Activated T-cell treated with anti-CD3 and anti-CD28 coated beads for 48 hours (primary cell): ENCODE results near the gene NEK5.
"Not testable (repeated sequence)": the region's sequence is repeated elsewhere in the genome, so short reads cannot be mapped to it uniquely, and the experiment has no call there.

ENCODE experiments used
- DNase-seq: peaks from one replicate; pipeline ENCODE4 v3.0.0-alpha.2; 2020; ENCODE audit warnings: low read depth

NEK5 gene, protein sequence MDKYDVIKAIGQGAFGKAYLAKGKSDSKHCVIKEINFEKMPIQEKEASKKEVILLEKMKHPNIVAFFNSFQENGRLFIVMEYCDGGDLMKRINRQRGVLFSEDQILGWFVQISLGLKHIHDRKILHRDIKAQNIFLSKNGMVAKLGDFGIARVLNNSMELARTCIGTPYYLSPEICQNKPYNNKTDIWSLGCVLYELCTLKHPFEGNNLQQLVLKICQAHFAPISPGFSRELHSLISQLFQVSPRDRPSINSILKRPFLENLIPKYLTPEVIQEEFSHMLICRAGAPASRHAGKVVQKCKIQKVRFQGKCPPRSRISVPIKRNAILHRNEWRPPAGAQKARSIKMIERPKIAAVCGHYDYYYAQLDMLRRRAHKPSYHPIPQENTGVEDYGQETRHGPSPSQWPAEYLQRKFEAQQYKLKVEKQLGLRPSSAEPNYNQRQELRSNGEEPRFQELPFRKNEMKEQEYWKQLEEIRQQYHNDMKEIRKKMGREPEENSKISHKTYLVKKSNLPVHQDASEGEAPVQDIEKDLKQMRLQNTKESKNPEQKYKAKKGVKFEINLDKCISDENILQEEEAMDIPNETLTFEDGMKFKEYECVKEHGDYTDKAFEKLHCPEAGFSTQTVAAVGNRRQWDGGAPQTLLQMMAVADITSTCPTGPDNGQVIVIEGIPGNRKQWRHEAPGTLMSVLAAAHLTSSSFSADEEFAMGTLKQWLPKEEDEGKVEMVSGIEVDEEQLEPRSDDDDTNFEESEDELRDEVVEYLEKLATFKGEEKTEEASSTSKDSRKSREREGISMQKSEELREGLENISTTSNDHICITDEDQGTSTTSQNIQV

DNA sequence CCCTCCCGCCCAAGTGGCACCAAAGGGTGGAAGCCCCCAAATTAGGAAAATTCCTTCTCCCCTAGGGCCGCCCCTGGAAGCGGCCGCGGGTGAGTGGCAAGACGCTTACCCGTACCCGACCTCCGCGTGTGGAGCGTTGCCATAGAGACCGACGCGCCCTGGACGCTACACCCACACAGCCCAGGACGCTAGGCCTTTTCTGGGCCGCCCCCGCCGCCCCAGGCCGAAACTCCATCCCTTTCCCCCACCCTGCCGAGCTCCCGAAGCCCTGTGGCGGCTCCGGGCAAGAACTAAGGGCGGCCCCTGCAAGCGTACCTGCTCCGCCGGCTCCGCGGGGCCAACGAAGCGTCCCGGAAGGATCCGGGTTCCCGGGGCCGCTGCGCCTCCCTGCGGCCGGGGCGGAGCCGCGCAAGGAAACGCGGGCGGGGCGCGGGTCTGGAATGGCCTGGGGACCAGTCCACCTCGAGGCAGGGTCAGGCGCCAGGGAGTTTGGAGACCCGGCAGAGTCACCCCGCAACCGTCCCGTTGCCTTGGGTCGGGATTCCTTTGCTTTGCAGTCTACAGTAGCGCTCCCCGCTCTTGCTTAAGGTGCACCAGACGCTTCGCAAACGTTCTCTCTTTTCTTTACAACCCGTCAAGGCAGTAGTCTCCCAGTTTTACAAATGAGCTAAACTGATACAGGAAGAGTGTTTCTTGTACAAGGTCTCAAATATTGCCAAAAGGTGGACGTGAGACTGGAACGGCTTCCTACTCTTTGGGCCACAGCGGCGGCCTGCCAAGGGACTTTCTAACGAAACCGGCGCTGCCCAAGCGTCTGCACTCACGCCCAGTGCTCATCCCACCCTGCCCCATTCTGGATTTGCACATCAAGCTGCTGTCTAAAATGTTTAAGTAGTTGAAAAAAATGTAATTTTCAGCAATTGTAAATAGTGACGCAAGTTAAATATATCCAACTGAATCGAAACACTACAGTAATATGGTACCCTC, at the start of gene NEK5:
Gene NEK5 (minus strand): TSS at position 360 of the 987 bp plus-strand sequence. CDS start 1,591 bp downstream, outside the sequence.
- peak; percentile 56 for DNase-seq

DNA sequence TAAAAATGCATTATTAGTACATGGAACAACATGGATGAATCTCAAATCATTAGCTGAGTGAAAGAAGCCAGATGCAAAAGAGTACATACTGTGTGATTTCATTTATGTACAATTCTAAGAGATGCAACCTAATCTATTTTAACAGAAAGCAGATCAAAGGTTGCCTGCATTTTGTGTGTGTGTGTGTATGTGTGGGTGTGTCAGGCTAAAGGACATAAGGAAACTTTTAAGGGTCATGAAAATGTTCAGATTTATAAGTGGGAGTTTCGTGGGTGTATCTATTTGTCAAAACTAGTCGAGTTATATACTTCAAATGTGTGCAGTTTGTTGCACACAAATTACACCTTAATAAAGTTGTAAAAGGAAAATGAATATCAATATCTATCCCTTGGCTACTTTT, 48.4 kb upstream of the NEK5 start:
- DNase-seq = no peak

DNA sequence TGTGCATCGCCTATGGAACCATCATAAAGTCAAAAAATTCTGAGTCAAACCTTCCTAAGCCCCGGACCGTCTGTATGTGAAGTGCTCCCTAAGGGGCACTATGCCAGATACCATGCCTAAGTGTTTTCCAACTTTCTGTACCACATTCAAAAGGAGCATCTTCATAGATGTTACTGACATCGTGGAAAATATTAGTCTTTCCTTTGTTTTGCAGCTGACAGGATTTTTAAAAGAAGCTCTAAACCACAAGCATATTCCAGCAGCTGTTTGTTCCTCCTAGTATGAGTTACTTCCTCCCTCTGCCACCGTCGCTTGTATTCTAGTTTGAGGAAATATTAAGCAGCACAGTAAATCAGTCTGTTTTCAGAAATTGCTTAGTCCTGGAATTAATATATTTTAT, 45.1 kb upstream of the NEK5 start:
- not testable (repeated sequence) for DNase-seq

DNA sequence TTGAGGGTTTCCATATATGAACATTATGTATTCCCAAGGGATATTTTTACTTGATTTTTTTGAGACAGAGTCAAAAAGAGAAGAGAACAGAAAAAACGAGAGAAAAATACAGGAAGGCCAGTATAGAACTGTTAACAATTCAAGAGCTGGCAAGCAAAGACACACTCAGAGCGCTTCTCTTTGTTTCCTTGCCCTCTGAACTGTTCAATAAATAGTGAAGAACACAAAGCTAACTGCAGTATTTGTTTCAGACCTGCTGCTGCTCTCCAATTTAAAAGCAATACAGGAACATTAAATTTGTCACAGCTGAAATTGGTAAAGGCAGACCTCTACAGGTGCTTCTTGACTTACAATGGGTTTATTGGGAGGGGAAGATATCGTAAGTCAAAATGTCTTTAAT, 44.5 kb upstream of the NEK5 start:
- no peak for DNase-seq

DNA sequence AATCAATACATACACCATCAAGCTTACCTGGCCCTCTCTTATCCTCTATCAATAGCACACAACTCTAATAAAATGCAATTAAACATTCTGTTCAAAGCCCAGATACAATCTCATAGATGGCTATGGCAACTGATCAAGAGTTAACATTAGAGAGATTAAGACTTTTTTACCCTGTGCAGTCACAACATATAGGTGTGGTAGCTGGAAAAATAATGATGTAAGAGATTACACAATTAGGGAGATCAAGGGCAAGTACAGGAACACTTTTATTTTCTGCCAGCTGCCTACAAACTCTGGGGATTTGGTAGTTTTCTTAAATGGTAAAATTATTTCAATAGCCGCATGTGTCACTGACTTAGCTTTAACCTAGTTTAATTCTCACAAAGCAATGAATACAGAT, 42.8 kb upstream of the NEK5 start:
- DNase-seq = not testable (repeated sequence)

DNA sequence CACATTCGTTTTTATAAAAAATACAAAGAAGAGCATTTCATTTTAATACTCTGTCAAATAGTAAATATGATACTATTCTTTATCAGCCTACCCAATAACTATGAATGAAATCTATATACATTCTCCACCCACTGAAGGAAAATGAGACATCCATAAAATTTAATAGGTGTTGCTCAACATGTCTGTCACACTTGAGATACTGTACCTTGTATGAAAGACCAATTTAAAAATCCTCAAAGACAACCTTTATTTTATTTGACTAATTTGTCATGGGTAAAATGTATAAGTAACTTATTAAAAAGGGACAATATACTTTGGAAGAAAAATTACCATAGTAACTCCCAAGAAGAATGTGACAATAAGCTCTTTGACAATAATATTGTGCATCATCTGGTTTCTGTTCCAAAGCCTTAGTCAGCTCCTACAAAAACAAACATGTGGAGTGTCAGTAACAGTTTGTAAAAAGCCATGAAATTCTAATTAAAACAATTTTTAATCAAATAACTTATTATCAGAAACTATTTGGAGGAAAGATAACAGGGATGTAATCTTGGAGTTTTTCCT, 42.0 kb upstream of the NEK5 start:
- DNase-seq = not testable (repeated sequence)

DNA sequence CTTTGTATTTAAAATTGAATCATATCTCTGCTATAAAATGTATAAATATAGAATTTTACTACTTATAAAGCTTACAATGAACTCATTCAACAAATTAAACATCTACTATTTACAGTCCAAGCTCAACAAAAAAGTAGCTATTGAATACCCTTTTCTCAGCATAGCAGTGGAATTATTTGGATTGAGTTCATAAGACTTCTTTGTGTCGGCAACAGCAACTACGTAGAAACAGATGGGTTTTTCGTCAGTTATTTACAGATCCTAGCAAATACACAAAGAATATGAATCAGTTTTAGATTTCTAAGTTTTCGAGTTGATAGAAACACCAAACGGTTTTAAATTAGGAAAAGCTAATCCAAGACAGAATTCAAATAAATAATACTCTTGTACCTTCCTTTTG, 41.0 kb upstream of the NEK5 start:
- no peak for DNase-seq

DNA sequence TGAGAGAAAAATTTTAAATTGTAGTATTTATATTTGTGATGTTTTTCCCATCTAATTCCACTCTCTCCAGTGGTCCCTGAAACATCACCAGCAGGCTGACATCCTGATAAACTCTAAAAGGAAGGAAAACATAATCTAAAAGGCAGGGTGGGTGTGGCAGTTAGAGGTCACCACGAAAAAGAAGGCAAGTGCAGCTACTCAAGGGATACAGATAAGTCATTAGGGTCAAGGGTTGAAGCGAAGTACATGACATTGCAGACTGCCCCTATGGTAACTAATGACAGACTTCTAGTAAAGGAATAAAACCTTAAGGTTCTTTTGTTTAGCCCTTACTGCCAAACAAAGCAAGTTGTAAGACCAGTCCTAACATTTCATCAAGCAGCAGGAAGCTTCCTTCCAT, 36.5 kb upstream of the NEK5 start:
- DNase-seq = no peak

DNA sequence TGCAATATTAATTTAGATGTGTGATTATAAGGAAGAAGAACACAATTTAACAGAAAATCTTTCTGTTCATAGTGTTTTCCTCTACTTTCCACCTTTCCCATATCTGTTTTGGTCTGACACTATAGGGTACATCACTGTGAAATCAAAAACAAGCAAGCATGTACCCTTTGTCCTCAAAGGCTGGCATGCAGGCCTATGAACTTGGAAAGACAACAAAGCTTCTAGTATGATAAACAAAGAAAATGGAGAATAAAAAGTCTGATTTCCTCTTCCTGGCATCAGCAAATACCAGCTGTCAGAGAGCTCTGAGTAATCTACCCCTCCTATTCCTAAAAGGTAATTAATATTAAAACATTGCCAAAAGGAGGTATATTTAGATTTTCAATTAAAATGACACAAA, 36.1 kb upstream of the NEK5 start:
- DNase-seq = no peak

DNA sequence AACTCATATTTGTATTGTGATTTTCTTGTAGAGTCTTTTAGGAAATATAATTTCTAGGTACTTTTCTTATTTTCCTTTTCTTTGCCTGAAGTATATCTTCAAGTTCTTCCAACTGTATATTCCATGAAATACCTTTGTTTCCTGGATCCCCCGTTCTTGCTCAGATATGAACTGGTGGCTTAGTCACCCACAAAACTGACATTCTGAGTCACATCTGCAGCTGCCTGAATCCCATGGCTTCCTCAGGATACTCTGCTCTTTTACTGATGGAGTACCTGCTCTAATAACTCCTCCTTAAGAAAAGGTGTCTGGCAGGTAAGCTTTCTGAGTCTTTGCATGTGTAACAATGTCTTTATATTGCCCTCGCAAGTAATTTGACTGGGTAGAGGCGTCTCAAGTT, 35.0 kb upstream of the NEK5 start:
- DNase-seq = not testable (repeated sequence)

DNA sequence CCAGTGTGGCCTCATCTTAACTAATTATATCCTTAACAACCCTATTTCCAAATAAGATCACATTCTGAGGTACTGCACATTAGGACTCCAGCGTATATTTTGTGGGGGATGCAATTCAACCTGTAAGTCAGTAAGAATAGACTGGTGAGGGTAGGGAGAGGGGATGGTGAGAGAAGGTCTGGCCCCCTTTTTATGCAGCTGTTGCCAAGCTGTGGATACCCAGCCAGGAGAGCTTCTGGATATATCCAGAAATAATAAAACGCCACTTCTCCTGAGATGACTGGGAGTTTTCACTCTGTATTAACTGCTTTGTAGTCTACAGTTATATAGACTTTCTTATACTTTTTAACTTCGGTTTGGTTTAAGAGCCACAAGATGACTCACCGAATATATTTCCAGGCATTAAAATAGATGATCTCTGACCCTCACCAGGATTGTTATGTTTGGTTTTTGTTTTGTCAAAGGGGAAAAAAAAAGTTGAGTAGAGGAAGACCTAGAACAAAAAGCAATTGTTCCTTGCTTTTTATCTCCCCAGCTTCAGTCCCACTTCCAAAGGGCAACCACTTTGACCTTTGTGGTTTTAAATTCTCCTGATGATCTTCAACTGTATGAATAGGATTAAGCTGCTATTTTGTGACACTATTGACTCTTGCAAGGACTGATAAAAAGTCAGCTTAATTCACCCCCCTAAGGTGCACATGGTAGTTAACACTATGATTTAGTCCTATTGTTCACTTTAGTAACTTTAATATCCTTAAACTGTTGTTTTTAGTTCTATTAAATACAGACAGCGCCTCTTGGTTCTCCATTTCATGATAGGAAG, 33.6 kb upstream of the NEK5 start:
- no peak for DNase-seq

DNA sequence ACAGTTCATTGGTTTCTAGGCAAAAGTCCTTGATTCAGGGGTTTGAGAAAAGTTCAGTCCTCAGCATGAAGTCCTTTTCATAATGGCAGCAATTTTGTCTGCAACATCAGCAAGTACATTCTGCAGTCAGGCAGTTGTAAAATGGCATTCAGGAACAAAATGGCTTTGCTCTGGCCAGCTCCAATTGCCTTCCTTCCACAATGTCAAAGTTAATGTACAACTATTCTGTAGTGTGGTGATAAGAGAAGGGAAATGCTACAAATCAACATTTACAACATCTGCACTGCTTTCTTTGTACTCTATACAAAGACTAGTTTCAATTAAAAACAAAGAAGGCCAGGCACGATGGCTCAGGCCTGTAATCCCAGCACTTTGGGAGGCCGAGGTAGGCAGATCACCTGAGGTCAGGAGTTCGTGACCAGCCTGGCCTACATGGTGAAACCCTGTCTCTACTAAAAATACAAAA, 32.3 kb upstream of the NEK5 start:
- no peak for DNase-seq

DNA sequence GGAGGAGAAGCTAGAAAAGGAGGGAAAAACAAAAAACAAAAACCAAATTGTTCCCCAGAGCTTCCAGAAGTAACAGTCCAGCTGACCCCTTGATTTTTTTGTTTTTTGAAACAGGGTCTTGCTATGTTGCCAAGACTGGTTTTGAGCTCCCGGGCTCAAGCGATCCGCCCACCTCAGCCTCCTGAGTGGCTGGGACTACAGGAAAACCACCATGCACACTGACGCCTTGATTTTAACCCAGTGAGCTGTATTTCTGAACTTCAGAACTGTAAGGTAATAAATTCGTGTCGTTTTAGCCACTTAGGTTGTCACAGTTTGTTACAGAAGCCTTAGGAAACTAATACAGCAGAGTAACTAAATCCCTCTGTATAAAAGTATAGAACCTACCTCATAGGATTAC, 31.6 kb upstream of the NEK5 start:
- DNase-seq = no peak

DNA sequence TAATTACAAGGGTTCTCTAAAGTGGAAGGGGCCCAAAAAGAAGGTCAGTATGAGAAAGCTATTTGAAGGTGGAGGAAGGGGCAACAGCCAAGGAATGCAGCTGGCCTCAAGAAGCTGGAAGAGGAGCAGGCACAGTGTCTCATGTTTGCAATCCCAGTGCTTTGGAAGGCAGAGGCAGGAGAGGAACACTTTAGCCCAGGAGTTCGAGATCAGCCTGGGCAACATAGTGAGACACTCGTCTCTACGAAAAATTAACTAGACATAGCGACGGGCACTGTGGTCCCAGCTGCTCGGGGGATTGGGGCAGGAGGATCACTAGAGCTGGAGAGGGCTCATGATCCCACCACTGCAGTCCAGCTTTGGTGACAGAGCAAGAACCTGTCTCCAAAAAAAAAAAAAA, 31.2 kb upstream of the NEK5 start:
- no peak for DNase-seq

DNA sequence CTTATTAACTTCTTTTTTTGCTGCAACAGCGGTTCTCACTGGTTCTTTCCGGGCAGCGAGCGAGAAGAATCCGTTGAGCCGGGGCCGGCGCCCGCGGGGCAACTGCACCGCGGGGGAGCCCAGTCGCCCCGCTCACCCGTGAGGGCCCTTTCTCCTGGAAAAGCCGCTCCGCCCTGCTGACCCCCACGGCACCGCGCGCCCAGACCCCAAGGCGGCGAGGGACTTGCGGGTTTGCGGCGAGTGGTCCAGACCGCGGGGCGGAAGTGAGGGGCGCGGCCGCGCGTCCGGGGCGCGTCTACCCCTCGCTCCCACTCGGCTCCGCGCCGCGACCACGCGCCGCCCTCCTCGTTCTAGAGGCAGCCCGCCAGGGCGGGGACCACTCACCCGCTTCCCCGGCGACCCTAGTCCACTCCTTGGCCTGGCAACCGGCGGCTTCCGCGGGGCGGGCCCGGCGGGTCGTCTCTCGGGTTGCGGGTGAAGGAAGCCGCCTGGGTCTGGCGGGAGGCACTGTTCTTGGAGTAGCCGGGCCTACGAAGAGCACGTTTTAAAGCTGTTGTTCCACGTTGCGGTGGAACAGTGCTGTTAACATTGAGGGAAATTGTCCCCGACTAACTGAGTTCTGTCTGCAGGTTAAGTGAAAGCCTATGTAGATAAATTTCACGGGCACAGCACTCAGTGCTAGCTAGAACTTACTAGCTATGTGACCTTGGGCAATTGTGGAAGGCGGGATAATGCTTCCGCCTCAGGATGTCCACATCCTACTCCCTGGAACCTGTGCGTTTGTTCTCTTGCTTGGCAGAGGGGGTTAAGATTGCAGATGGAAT, 30.5 kb upstream of the NEK5 start, which contains the start of gene NEK3:
Gene NEK3 (minus strand): TSS at position 439 of the 824 bp plus-strand sequence. CDS start 3,406 bp downstream, outside the sequence.
- DNase-seq = peak; percentile 46

DNA sequence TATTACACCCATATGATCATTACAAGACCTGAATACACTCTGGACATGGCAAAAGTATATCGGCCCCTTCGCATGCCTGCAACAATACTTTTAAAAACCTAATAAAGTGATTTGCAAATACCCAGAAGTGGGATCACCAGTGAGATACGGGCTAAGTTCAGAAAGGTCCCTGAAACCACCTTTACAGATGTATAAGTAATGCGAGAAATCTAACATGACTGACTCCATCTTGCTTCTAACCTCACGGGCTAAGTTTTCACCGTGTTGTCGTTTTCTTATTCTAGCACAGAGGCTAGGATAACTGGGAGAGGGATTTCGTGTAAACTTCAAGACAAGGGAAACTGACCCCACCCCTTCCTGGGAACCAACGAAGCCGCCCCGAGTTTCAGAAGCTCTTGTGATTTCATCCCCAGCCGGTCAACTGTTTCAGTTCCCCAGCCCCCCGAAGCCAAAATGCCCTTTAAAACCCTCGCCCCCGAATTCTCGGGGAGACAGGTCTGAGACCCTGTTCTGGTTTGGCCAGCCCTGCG, 29.8 kb upstream of the NEK5 start:
- DNase-seq = no peak

DNA sequence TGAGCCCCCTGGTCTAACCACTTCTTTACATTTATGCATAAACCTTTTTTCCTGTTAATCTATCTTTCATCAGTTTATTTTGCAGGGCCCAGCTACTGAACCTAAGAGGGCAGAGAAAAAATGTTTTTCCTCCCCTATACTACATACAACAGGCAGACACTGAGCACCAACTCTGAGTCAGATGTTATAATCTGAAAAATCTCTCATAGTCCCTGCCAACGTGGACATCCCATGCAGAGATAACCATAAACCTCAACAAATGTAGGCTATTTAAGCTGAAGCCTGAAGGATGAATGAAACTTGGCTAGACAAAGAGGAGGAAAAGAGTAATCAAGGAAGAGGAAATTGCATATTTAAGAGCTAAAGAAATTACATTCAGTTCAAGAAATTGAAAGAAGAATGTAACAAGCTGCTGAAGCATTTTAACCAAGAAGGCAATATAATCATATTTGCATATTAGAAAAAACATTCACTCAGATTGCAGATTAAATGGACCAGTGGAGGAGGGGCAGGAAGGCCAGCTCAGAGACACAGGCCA, 27.9 kb upstream of the NEK5 start:
- no peak for DNase-seq

DNA sequence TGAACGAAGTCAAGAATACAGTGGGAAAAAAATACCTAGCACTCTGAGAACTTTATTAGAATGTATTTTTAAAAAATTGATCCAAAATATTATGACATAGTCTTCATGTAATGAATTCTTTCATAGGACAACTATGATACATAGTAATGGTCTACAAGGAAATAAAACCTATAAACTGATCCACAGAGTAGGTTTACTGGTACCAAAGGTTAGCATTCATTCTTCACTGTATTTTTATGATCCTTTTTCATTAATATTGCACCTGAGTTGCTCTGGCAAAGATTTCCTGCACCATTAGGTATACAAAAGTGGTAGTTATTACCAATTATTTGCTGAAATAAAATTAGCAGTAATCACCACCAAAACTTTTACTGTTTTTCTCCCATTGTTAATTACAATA, 26.3 kb upstream of the NEK5 start:
- no peak for DNase-seq

DNA sequence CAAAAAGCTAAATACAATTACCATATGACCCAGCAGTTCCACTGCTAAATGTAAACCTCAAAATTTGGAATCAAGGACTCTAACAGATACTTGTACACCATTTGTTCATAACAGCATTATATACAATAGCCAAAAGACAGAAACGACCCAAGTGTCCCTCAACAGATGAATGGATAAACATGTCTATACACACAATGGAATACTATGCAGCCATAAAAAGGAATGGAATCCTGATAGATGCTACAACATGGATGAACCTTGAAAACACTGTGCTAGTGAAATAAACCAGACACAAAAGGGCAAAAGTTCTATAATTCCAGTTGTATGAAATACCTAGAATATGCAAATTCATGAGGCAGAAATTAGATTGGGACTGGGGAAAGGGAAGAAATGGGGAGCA, 18.4 kb upstream of the NEK5 start:
- no peak for DNase-seq
